ENCODE results near the gene IFI30. TPM values are rescaled to one million over a fixed set of nuclear protein-coding genes. Genes with fewer than 3 reads are reported as not detected.

Gene IFI30
- total and polyA plus RNA-seq, 8 donors = 7.3 to 986 (median 13.0) TPM

DNA sequence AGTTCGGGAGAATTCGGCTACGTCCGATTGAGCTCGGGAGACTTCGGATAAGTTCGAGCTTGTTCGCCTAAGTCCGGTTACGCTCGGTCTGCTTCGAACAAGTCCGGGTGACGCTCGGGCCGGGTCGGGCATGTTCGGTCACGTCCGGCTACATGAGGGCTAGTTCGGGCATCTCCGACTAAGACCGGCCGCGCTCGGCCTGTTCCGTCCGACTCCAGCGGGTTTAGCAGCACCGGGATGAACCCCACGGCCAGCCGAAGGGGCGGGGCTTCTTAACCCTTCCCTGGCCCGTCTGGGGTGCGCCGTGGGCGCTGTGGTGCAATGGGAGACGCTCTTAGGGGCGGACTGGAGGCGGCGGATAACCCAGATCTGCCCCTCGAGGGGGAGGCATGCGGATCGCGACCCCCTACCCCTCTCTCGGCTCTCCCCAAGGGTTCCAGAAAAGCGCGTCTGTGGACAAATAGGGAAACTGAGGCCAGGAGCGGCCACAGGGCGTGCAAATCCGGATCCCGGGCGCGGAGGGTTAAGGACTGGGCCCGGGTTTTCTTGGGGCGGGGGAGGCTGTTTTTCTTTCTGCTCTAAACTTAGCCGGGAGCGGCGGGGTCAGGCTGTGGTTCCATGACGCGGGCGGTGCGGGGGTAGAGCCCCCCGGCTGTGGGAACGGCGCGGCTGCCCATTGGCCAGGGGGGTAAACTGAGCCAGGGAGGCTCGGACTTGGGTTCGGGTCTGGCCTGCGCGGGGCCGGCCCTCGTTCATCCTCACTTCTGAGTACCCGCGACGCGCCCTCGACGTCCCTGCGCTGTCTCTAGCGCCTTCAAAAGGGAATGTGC is 51.1 kb downstream of the IFI30 start:
- H3K4me1 ChIP-seq = peaks cover 7 to 18% of the 10 kb centered on the region in 2 donors
- H3K36me3 ChIP-seq = no peaks in the 10 kb centered on the region
- intact Hi-C loops (cut with DNase I) = no loop called here
- H3K9me3 ChIP-seq = no peaks in the 10 kb centered on the region
- peaks cover 6 to 96% of the 10 kb centered on the region in 2 donors for H3K27me3 ChIP-seq
- DNase-seq (peak; percentile 93 to 98 (median 95)), ATAC-seq (peak; percentile 99)
- H3K27ac ChIP-seq = peak overlapping the region in 1 of 2 donors; percentile 4
- TF ChIP-seq CTCF (IDR thresholded peaks at IDR 0.05) = no peak
- H3K4me3 ChIP-seq = peak overlapping the region; percentile 34 to 49

DNA sequence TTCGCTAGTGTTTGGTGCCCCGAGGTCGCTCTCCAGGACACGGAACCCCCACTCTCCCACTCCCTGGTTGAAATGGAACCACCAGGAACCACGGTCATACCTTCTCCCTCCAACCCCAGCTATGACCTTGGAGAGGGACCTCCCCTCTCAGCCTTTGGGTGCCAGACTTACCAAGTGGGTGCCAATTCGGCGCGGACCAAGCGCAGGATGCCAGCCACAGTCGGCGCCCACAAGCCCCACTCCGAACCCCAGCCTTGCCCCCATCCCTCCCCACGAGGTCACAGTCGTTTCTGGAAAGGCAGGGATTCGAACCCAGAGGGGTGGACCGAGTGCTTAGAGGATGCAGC is 51.7 kb downstream of the IFI30 start:
- peaks cover 6 to 96% of the 10 kb centered on the region in 2 donors for H3K27me3 ChIP-seq
- peaks cover 7 to 18% of the 10 kb centered on the region in 2 donors for H3K4me1 ChIP-seq
- intact Hi-C loops (cut with DNase I) = no loop called here
- ATAC-seq (no peak), DNase-seq (no peak)
- no peak overlapping the region for H3K4me3 ChIP-seq
- no peak for TF ChIP-seq CTCF (IDR thresholded peaks at IDR 0.05)
- H3K36me3 ChIP-seq = no peaks in the 10 kb centered on the region
- H3K9me3 ChIP-seq = no peaks in the 10 kb centered on the region
- no peak overlapping the region for H3K27ac ChIP-seq

GRCh38 chr19:18225702-18226468 is 52.3 kb downstream of the IFI30 start, which contains the start of gene PDE4C:
PDE4C (minus strand) TSS chr19:18226438; CDS start chr19:18226415, 23 bp downstream.
- peaks cover 6 to 96% of the 10 kb centered on the region in 2 donors for H3K27me3 ChIP-seq
- H3K9me3 ChIP-seq = no peaks in the 10 kb centered on the region
- H3K36me3 ChIP-seq = no peaks in the 10 kb centered on the region
- H3K27ac ChIP-seq = no peak within 1 kb of the TSS
- ATAC-seq (no peak), DNase-seq (peak in 2 of 4 donors; percentile 46 to 79)
- TF ChIP-seq CTCF (IDR thresholded peaks at IDR 0.05) = no peak
- H3K4me3 ChIP-seq = no peak within 1 kb of the TSS
- H3K4me1 ChIP-seq = peaks cover 7 to 18% of the 10 kb centered on the region in 2 donors
- intact Hi-C loops (cut with DNase I) = no loop called here

DNA sequence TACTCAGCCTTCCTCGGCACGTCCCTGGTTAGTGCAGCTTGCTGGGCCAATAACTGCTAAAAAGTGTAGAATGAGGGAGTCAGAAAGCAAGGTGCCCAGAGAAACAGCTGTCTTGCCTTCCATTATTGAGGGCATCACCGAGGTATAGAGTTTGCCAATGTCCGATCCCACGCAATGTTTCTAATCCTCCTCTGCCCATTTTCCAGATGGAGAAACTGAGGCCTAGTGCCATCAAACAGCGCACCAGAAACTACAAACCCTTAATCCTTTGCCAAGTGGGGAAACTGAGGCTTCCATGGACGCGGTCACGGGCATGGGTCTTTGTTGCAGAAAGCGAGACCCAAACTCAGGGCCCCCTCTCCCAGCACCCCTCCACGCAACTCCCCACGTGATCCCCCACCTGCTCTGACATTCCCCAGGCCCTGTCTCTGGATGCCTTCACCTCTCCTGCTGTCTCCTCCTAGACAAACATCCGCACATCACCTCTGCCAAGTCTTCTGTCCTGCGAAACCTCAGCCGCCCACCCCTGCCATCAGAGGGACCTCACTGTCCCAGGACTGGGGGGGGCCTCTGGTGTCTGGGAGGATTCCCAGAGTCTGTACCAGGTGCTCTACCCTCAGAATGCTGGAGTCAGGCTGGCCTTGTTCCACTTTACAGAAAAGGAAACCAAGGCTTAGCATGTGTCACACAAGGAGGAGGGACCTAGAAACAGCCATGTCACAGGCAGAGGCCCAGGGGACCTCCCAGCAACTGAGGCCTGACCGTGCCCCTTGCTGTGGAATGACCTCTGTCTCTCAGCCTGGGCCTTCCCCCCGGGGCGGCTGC is 53.6 kb downstream of the IFI30 start:
- H3K27me3 ChIP-seq = peaks cover 6 to 96% of the 10 kb centered on the region in 2 donors
- H3K4me1 ChIP-seq = peaks cover 7 to 18% of the 10 kb centered on the region in 2 donors
- no peak for TF ChIP-seq CTCF (IDR thresholded peaks at IDR 0.05)
- H3K4me3 ChIP-seq = no peak overlapping the region
- ATAC-seq (no peak), DNase-seq (no peak)
- H3K36me3 ChIP-seq = no peaks in the 10 kb centered on the region
- no peak overlapping the region for H3K27ac ChIP-seq
- intact Hi-C loops (cut with DNase I) = no loop called here
- H3K9me3 ChIP-seq = no peaks in the 10 kb centered on the region

Other genes with a start within 250 kb of the IFI30 start
- 10 to 100 TPM; 60.5 to 75.7 TPM for gene CCDC124, start 240.8 kb upstream of the IFI30 start, total RNA-seq
- 10 to 100 TPM; 42.0 to 63.8 (median 53.1) TPM for gene CCDC124, start 240.8 kb upstream of the IFI30 start, polyA plus RNA-seq (ENCODE audit: insufficient read length in 6 of 6)
- gene KCNN1, start 206.7 kb upstream of the IFI30 start, total RNA-seq = under 1 TPM; 0.06 to 0.10 TPM
- 1 to 10 TPM; 1.9 to 2.8 (median 2.2) TPM for gene KCNN1, start 206.7 kb upstream of the IFI30 start, polyA plus RNA-seq (ENCODE audit: insufficient read length in 6 of 6)
- 10 to 100 TPM; 23.3 to 37.8 TPM for gene ARRDC2, start 165.6 kb upstream of the IFI30 start, total RNA-seq
- 10 to 100 TPM in 3 of 6 donors, 1 to 10 TPM in 3; 7.4 to 12.1 (median 9.9) TPM for gene ARRDC2, start 165.6 kb upstream of the IFI30 start, polyA plus RNA-seq (ENCODE audit: insufficient read length in 6 of 6)
- 1 to 10 TPM; 3.1 to 5.4 TPM for gene IL12RB1, start 86.9 kb upstream of the IFI30 start, total RNA-seq
- gene IL12RB1, start 86.9 kb upstream of the IFI30 start, polyA plus RNA-seq (ENCODE audit: insufficient read length in 6 of 6) = under 1 TPM; 0.33 to 0.81 (median 0.47) TPM
- 10 to 100 TPM; 17.0 to 30.3 TPM for gene MAST3, start 76.0 kb upstream of the IFI30 start, total RNA-seq
- 1 to 10 TPM; 4.7 to 8.4 (median 6.4) TPM for gene MAST3, start 76.0 kb upstream of the IFI30 start, polyA plus RNA-seq (ENCODE audit: insufficient read length in 6 of 6)
- 10 to 100 TPM; 34.1 to 35.3 TPM for gene PIK3R2, start 20.6 kb upstream of the IFI30 start, total RNA-seq
- 10 to 100 TPM; 25.7 to 37.7 (median 30.2) TPM for gene PIK3R2, start 20.6 kb upstream of the IFI30 start, polyA plus RNA-seq (ENCODE audit: insufficient read length in 6 of 6)
- 10 to 100 TPM; 10.3 to 14.8 TPM for gene MPV17L2, start 19.4 kb downstream of the IFI30 start, total RNA-seq
- gene MPV17L2, start 19.4 kb downstream of the IFI30 start, polyA plus RNA-seq (ENCODE audit: insufficient read length in 6 of 6) = 1 to 10 TPM; 4.9 to 8.5 (median 6.8) TPM
- gene RAB3A, start 30.2 kb downstream of the IFI30 start, total RNA-seq = 1 to 10 TPM; 3.1 to 4.4 TPM
- 1 to 10 TPM; 3.5 to 6.2 (median 4.4) TPM for gene RAB3A, start 30.2 kb downstream of the IFI30 start, polyA plus RNA-seq (ENCODE audit: insufficient read length in 6 of 6)
- gene PDE4C, start 52.6 kb downstream of the IFI30 start, total RNA-seq = 10 to 100 TPM in 1 of 2 donors, 1 to 10 TPM in 1; 3.7 to 11.3 TPM
- 1 to 10 TPM; 1.3 to 6.2 (median 1.8) TPM for gene PDE4C, start 52.6 kb downstream of the IFI30 start, polyA plus RNA-seq (ENCODE audit: insufficient read length in 6 of 6)
- 1 to 10 TPM; 3.0 to 5.8 TPM for gene IQCN, start 100.6 kb downstream of the IFI30 start, total RNA-seq
- 10 to 100 TPM in 1 of 6 donors, 1 to 10 TPM in 5; 3.7 to 12.7 (median 8.1) TPM for gene IQCN, start 100.6 kb downstream of the IFI30 start, polyA plus RNA-seq (ENCODE audit: insufficient read length in 6 of 6)
- gene JUND, start 107.8 kb downstream of the IFI30 start, total RNA-seq = 100 to 1,000 TPM; 179 to 232 TPM
- gene JUND, start 107.8 kb downstream of the IFI30 start, polyA plus RNA-seq (ENCODE audit: insufficient read length in 6 of 6) = 100 to 1,000 TPM in 2 of 6 donors, 10 to 100 TPM in 4; 43.1 to 191 (median 86.1) TPM
- gene LSM4, start 149.3 kb downstream of the IFI30 start, total RNA-seq = 100 to 1,000 TPM in 1 of 2 donors, 10 to 100 TPM in 1; 87.8 to 121 TPM
- gene LSM4, start 149.3 kb downstream of the IFI30 start, polyA plus RNA-seq (ENCODE audit: insufficient read length in 6 of 6) = 10 to 100 TPM; 72.7 to 95.5 (median 78.7) TPM
- gene PGPEP1, start 166.8 kb downstream of the IFI30 start, total RNA-seq = 10 to 100 TPM; 36.7 to 39.5 TPM
- 10 to 100 TPM; 16.1 to 21.7 (median 20.0) TPM for gene PGPEP1, start 166.8 kb downstream of the IFI30 start, polyA plus RNA-seq (ENCODE audit: insufficient read length in 6 of 6)
- 100 to 1,000 TPM in 1 of 2 donors, 10 to 100 TPM in 1; 99.0 to 180 TPM for gene GDF15, start 212.3 kb downstream of the IFI30 start, total RNA-seq
- gene GDF15, start 212.3 kb downstream of the IFI30 start, polyA plus RNA-seq (ENCODE audit: insufficient read length in 6 of 6) = 10 to 100 TPM; 15.7 to 50.6 (median 30.7) TPM
- 10 to 100 TPM; 14.4 to 53.7 TPM for gene LRRC25, start 223.8 kb downstream of the IFI30 start, total RNA-seq
- 1 to 10 TPM; 1.3 to 1.9 (median 1.4) TPM for gene LRRC25, start 223.8 kb downstream of the IFI30 start, polyA plus RNA-seq (ENCODE audit: insufficient read length in 6 of 6)
- 10 to 100 TPM; 49.8 to 79.9 TPM for gene SSBP4, start 245.6 kb downstream of the IFI30 start, total RNA-seq
- gene SSBP4, start 245.6 kb downstream of the IFI30 start, polyA plus RNA-seq (ENCODE audit: insufficient read length in 6 of 6) = 10 to 100 TPM; 58.1 to 99.8 (median 75.6) TPM

Measured in left lung (tissue), 10 donors.